ENCODE results near the gene CNOT11.

GRCh38 chr2:101307950-101308431, 55.3 kb downstream of the CNOT11 start:
- TF ChIP-seq ZFP3 (CRISPR knock-in tag; IDR thresholded peaks at IDR 0.05) (no peak), ARNTL (CRISPR knock-in tag; IDR thresholded peaks at IDR 0.05; ENCODE audit: borderline replicate concordance, low read depth) (no peak)
